ENCODE data around the gene NRP1.

NRP1 gene

GRCh38 chr10:33201056-33201780, 133.2 kb downstream of the NRP1 start:
- ChIA-PET POLR2A (no interaction called here), CTCF (interaction anchor here (2.7 kb wide), 1 partner anchor 8 kb away, joined by 13 read pairs; no protein-coding TSS in a partner anchor)
- WGBS (ENCODE audit: insufficient coverage): 94% methylated on average over 2 of the region's 4 CpGs
- DNase-seq: no peak
- Histone ChIP-seq H3K4me1 (ENCODE audit: control extremely low read depth in 1 of 4, control insufficient read depth in 4 of 4, insufficient read depth in 4 of 4, low read length in 3 of 4) (peaks cover 0 to 6% (median 0%) of the 10 kb centered on the region in 4 experiments), H3K4me3 (ENCODE audit: control insufficient read depth in 1 of 7, extremely low read depth in 1 of 7, insufficient read depth in 4 of 7, low read depth in 2 of 7, low read length in 6 of 7) (no peak overlapping the region), H3K27me3 (replicated peaks in 2 of 5; ENCODE audit: control insufficient read depth in 4 of 5, insufficient read depth in 5 of 5, low read length in 4 of 5) (peaks cover 0 to 10% (median 5%) of the 10 kb centered on the region in 5 experiments), H3K27ac (ENCODE audit: insufficient read depth in 1 of 2, low read depth in 1 of 2, low read length in 2 of 2, poor library complexity in 1 of 2, severe bottlenecking in 2 of 2) (no peak overlapping the region), H3K36me3 (ENCODE audit: control insufficient read depth in 4 of 4, insufficient read depth in 4 of 4, low read length in 3 of 4) (no peaks in the 10 kb centered on the region), H3K9me3 (ENCODE audit: control extremely low read depth in 1 of 5, control insufficient read depth in 4 of 5, insufficient read depth in 2 of 5, low read depth in 1 of 5, low read length in 4 of 5) (peaks cover 0 to 6% (median 0%) of the 10 kb centered on the region in 5 experiments)

GRCh38 chr10:33199731-33200232, 134.7 kb downstream of the NRP1 start:
- Histone ChIP-seq H3K27ac (ENCODE audit: insufficient read depth in 1 of 2, low read depth in 1 of 2, low read length in 2 of 2, poor library complexity in 1 of 2, severe bottlenecking in 2 of 2) (no peak overlapping the region), H3K36me3 (ENCODE audit: control insufficient read depth in 4 of 4, insufficient read depth in 4 of 4, low read length in 3 of 4) (no peaks in the 10 kb centered on the region), H3K4me3 (ENCODE audit: control insufficient read depth in 1 of 7, extremely low read depth in 1 of 7, insufficient read depth in 4 of 7, low read depth in 2 of 7, low read length in 6 of 7) (no peak overlapping the region), H3K27me3 (replicated peaks in 2 of 5; ENCODE audit: control insufficient read depth in 4 of 5, insufficient read depth in 5 of 5, low read length in 4 of 5) (peaks cover 0 to 10% (median 5%) of the 10 kb centered on the region in 5 experiments), H3K9me3 (ENCODE audit: control extremely low read depth in 1 of 5, control insufficient read depth in 4 of 5, insufficient read depth in 2 of 5, low read depth in 1 of 5, low read length in 4 of 5) (no peaks in the 10 kb centered on the region), H3K4me1 (ENCODE audit: control extremely low read depth in 1 of 4, control insufficient read depth in 4 of 4, insufficient read depth in 4 of 4, low read length in 3 of 4) (peaks cover 0 to 6% (median 0%) of the 10 kb centered on the region in 4 experiments)
- DNase-seq: no peak
- WGBS (ENCODE audit: insufficient coverage): 100% methylated on average over 3 of the region's 5 CpGs
- POLR2A ChIA-PET: no interaction called here
- CTCF ChIA-PET: no interaction called here

GRCh38 chr10:33198610-33199009, 135.9 kb downstream of the NRP1 start:
- no peaks in the 10 kb centered on the region for H3K9me3 ChIP-seq (ENCODE audit: control extremely low read depth in 1 of 5, control insufficient read depth in 4 of 5, insufficient read depth in 2 of 5, low read depth in 1 of 5, low read length in 4 of 5)
- WGBS (ENCODE audit: insufficient coverage): 100% methylated on average over 1 of the region's 2 CpGs
- no peak for DNase-seq
- no peak overlapping the region for H3K4me3 ChIP-seq (ENCODE audit: control insufficient read depth in 1 of 7, extremely low read depth in 1 of 7, insufficient read depth in 4 of 7, low read depth in 2 of 7, low read length in 6 of 7)
- H3K4me1 ChIP-seq (ENCODE audit: control extremely low read depth in 1 of 4, control insufficient read depth in 4 of 4, insufficient read depth in 4 of 4, low read length in 3 of 4): peaks cover 0 to 6% (median under 1%) of the 10 kb centered on the region in 4 experiments
- H3K36me3 ChIP-seq (ENCODE audit: control insufficient read depth in 4 of 4, insufficient read depth in 4 of 4, low read length in 3 of 4): no peaks in the 10 kb centered on the region
- ChIA-PET CTCF (no interaction called here), POLR2A (no interaction called here)
- peaks cover 0 to 10% (median 5%) of the 10 kb centered on the region in 5 experiments for H3K27me3 ChIP-seq (replicated peaks in 2 of 5; ENCODE audit: control insufficient read depth in 4 of 5, insufficient read depth in 5 of 5, low read length in 4 of 5)
- no peak overlapping the region for H3K27ac ChIP-seq (ENCODE audit: insufficient read depth in 1 of 2, low read depth in 1 of 2, low read length in 2 of 2, poor library complexity in 1 of 2, severe bottlenecking in 2 of 2)

GRCh38 chr10:33196710-33197491, 137.6 kb downstream of the NRP1 start:
- H3K4me1 ChIP-seq (ENCODE audit: control extremely low read depth in 1 of 4, control insufficient read depth in 4 of 4, insufficient read depth in 4 of 4, low read length in 3 of 4): peaks cover 0 to 6% (median under 1%) of the 10 kb centered on the region in 4 experiments
- POLR2A ChIA-PET: no interaction called here

GRCh38 chr10:33196377-33196706, 138.1 kb downstream of the NRP1 start:
- ChIA-PET CTCF (interaction anchor here (1.1 kb wide), 1 partner anchor 15 kb away, joined by 4 read pairs; no protein-coding TSS in a partner anchor), POLR2A (no interaction called here)
- peaks cover 0 to 6% (median under 1%) of the 10 kb centered on the region in 4 experiments for H3K4me1 ChIP-seq (ENCODE audit: control extremely low read depth in 1 of 4, control insufficient read depth in 4 of 4, insufficient read depth in 4 of 4, low read length in 3 of 4)
- DNase-seq: no peak
- WGBS (ENCODE audit: insufficient coverage): 100% methylated on average over 2 of the region's 3 CpGs
- H3K9me3 ChIP-seq (ENCODE audit: control extremely low read depth in 1 of 5, control insufficient read depth in 4 of 5, insufficient read depth in 2 of 5, low read depth in 1 of 5, low read length in 4 of 5): no peaks in the 10 kb centered on the region
- no peaks in the 10 kb centered on the region for H3K36me3 ChIP-seq (ENCODE audit: control insufficient read depth in 4 of 4, insufficient read depth in 4 of 4, low read length in 3 of 4)
- no peak overlapping the region for H3K27ac ChIP-seq (ENCODE audit: insufficient read depth in 1 of 2, low read depth in 1 of 2, low read length in 2 of 2, poor library complexity in 1 of 2, severe bottlenecking in 2 of 2)
- H3K4me3 ChIP-seq (ENCODE audit: control insufficient read depth in 1 of 7, extremely low read depth in 1 of 7, insufficient read depth in 4 of 7, low read depth in 2 of 7, low read length in 6 of 7): no peak overlapping the region
- H3K27me3 ChIP-seq (replicated peaks in 2 of 5; ENCODE audit: control insufficient read depth in 4 of 5, insufficient read depth in 5 of 5, low read length in 4 of 5): peaks cover 0 to 10% (median 5%) of the 10 kb centered on the region in 5 experiments

More at GRCh38 chr10:33196710-33197491, 137.6 kb downstream of the NRP1 start:
- WGBS (ENCODE audit: insufficient coverage): 47% methylated on average over 12 of the region's 16 CpGs
- Histone ChIP-seq H3K27ac (ENCODE audit: insufficient read depth in 1 of 2, low read depth in 1 of 2, low read length in 2 of 2, poor library complexity in 1 of 2, severe bottlenecking in 2 of 2) (no peak overlapping the region), H3K36me3 (ENCODE audit: control insufficient read depth in 4 of 4, insufficient read depth in 4 of 4, low read length in 3 of 4) (no peaks in the 10 kb centered on the region), H3K27me3 (replicated peaks in 2 of 5; ENCODE audit: control insufficient read depth in 4 of 5, insufficient read depth in 5 of 5, low read length in 4 of 5) (peaks cover 0 to 10% (median 5%) of the 10 kb centered on the region in 5 experiments), H3K4me3 (ENCODE audit: control insufficient read depth in 1 of 7, extremely low read depth in 1 of 7, insufficient read depth in 4 of 7, low read depth in 2 of 7, low read length in 6 of 7) (no peak overlapping the region), H3K9me3 (ENCODE audit: control extremely low read depth in 1 of 5, control insufficient read depth in 4 of 5, insufficient read depth in 2 of 5, low read depth in 1 of 5, low read length in 4 of 5) (no peaks in the 10 kb centered on the region)
- CTCF ChIA-PET: interaction anchor here (1.1 kb wide), 1 partner anchor 14 kb away, joined by 4 read pairs; no protein-coding TSS in a partner anchor
- DNase-seq: no peak

GRCh38 chr10:33195608-33196376, 138.7 kb downstream of the NRP1 start:
- Histone ChIP-seq H3K4me1 (ENCODE audit: control extremely low read depth in 1 of 4, control insufficient read depth in 4 of 4, insufficient read depth in 4 of 4, low read length in 3 of 4) (peaks cover 0 to 6% (median under 1%) of the 10 kb centered on the region in 4 experiments), H3K27me3 (replicated peaks in 2 of 5; ENCODE audit: control insufficient read depth in 4 of 5, insufficient read depth in 5 of 5, low read length in 4 of 5) (peaks cover 0 to 10% (median 5%) of the 10 kb centered on the region in 5 experiments), H3K36me3 (ENCODE audit: control insufficient read depth in 4 of 4, insufficient read depth in 4 of 4, low read length in 3 of 4) (no peaks in the 10 kb centered on the region)

More at GRCh38 chr10:33195608-33196376, 138.7 kb downstream of the NRP1 start:
- ChIA-PET CTCF (interaction anchor here (1.1 kb wide), 1 partner anchor 15 kb away, joined by 4 read pairs; no protein-coding TSS in a partner anchor), POLR2A (no interaction called here)
- WGBS (ENCODE audit: insufficient coverage): 89% methylated on average over 6 of the region's 8 CpGs
- Histone ChIP-seq H3K27ac (ENCODE audit: insufficient read depth in 1 of 2, low read depth in 1 of 2, low read length in 2 of 2, poor library complexity in 1 of 2, severe bottlenecking in 2 of 2) (no peak overlapping the region), H3K9me3 (ENCODE audit: control extremely low read depth in 1 of 5, control insufficient read depth in 4 of 5, insufficient read depth in 2 of 5, low read depth in 1 of 5, low read length in 4 of 5) (no peaks in the 10 kb centered on the region), H3K4me3 (ENCODE audit: control insufficient read depth in 1 of 7, extremely low read depth in 1 of 7, insufficient read depth in 4 of 7, low read depth in 2 of 7, low read length in 6 of 7) (no peak overlapping the region)
- no peak for DNase-seq

Data from common myeloid progenitor, CD34-positive (primary cell).